Measurements from ENCODE around the gene DHFR.
"Not testable (repeated sequence)": the region's sequence is repeated elsewhere in the genome, so short reads cannot be mapped to it uniquely, and the experiment has no call there.

DHFR gene

GRCh38 chr5:80591352-80591751 is 63.4 kb downstream of the DHFR start:
- DNase-seq = no peak

GRCh38 chr5:80590766-80591165 is 64.0 kb downstream of the DHFR start:
- no peak for DNase-seq

- DNase-seq = no peak
Observed at GRCh38 chr5:80588858-80589540, 65.8 kb downstream of the DHFR start.

GRCh38 chr5:80584770-80585169 is 70.0 kb downstream of the DHFR start:
- no peak for DNase-seq

GRCh38 chr5:80580291-80580690 is 74.5 kb downstream of the DHFR start:
- DNase-seq = not testable (repeated sequence)

- no peak for DNase-seq
Observed at GRCh38 chr5:80579050-80579449, 75.7 kb downstream of the DHFR start.

GRCh38 chr5:80577707-80578106 is 77.1 kb downstream of the DHFR start:
- DNase-seq = no peak

GRCh38 chr5:80576383-80576782 is 78.4 kb downstream of the DHFR start:
- DNase-seq = no peak

Data from stimulated activated CD4-positive, alpha-beta T cell treated with anti-CD3 and anti-CD28 coated beads, Interleukin-4, amount 100 ng/mL, for 4 hours (primary cell).